Neural crest cell (in vitro differentiated cells): Measurements from ENCODE around the gene CPLX4. TPM values are rescaled to one million over a fixed set of nuclear protein-coding genes. Genes with fewer than 3 reads are reported as not detected.
A peak's percentile ranks its signal among the peaks of the same experiment; 100 is the strongest.

Source experiments
- DNase-seq: peaks from one replicate; pipeline ENCODE4 v3.0.0; 2021; ENCODE audit warnings: low read depth, mixed read lengths, low spot score
- H3K27ac Mint-ChIP-seq: one replicate; pipeline ENCODE4 v1.8.0; 2021; ENCODE audit warnings: mild to moderate bottlenecking, mixed read lengths; ENCODE audit not compliant: unreplicated experiment
- H3K27me3 Mint-ChIP-seq: 2 replicates; pipeline ENCODE4 v1.8.0; 2021; ENCODE audit warnings: low read depth, mild to moderate bottlenecking, mixed read lengths
- H3K36me3 Mint-ChIP-seq: 2 replicates; pipeline ENCODE4 v1.8.0; 2021; ENCODE audit warnings: low read depth, mild to moderate bottlenecking, mixed read lengths
- H3K4me1 Mint-ChIP-seq: 2 replicates; pipeline ENCODE4 v1.8.0; 2021; ENCODE audit warnings: mixed read lengths
- H3K4me3 Mint-ChIP-seq: one replicate; pipeline ENCODE4 v1.8.0; 2021; ENCODE audit warnings: mild to moderate bottlenecking, mixed read lengths
- H3K9me3 Mint-ChIP-seq: 2 replicates; pipeline ENCODE4 v1.8.0; 2021; ENCODE audit warnings: mixed read lengths
- total RNA-seq: library from RNA; stranded (reverse); gene quantifications from 2 replicates; pipeline ENCODE4 v1.2.1, GENCODE V29; 2021
- TF ChIP-seq, protein P1 (sequence below): fragments of 200-600 bp; sonication (generic); conservative IDR thresholded peaks from 2 replicates; pipeline ENCODE4 v1.5.0; 2021; ENCODE audit warnings: antibody characterized with exemption, mild to moderate bottlenecking

CPLX4 gene
- total RNA-seq, 1 donor from 2014 or later = not detected

DNA sequence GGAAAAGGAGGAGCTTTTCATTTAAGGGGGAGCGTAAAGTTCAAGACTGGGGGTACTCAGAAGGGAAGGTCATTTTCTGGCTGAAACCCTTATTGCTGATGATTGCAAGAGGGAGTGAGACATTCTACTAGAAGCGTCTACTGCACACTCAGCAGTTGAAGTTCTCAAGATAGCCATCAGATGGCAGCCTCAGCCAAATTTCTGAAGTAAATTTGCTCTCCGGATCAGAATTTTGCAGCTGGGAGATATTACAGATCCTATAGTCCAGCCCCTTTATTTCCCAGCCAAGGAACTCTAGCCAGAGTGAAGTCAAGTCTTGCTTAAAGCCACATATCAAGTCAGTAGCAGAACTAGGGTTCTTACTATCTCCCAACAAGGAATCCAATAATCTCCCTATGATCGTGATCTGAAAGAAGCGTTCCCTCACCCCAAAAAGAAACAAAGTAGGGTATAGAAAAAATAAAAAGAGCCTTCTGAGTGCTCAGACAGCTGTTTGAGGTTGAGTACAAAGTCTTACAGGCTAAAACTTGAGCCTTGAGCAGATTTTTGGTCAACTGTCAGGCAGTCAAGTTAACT is 69.2 kb downstream of the CPLX4 start:
- no peak overlapping the region for H3K27ac Mint-ChIP-seq
- peaks cover 3% of the 10 kb centered on the region for H3K9me3 Mint-ChIP-seq
- peak; percentile 60 for DNase-seq
- TF ChIP-seq, protein P1, sequence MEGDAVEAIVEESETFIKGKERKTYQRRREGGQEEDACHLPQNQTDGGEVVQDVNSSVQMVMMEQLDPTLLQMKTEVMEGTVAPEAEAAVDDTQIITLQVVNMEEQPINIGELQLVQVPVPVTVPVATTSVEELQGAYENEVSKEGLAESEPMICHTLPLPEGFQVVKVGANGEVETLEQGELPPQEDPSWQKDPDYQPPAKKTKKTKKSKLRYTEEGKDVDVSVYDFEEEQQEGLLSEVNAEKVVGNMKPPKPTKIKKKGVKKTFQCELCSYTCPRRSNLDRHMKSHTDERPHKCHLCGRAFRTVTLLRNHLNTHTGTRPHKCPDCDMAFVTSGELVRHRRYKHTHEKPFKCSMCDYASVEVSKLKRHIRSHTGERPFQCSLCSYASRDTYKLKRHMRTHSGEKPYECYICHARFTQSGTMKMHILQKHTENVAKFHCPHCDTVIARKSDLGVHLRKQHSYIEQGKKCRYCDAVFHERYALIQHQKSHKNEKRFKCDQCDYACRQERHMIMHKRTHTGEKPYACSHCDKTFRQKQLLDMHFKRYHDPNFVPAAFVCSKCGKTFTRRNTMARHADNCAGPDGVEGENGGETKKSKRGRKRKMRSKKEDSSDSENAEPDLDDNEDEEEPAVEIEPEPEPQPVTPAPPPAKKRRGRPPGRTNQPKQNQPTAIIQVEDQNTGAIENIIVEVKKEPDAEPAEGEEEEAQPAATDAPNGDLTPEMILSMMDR = peak; percentile 82
- peaks cover 8% of the 10 kb centered on the region for H3K4me1 Mint-ChIP-seq
- peaks cover 2% of the 10 kb centered on the region for H3K36me3 Mint-ChIP-seq
- H3K27me3 Mint-ChIP-seq = peaks cover 89% of the 10 kb centered on the region
- H3K4me3 Mint-ChIP-seq = no peak overlapping the region

DNA sequence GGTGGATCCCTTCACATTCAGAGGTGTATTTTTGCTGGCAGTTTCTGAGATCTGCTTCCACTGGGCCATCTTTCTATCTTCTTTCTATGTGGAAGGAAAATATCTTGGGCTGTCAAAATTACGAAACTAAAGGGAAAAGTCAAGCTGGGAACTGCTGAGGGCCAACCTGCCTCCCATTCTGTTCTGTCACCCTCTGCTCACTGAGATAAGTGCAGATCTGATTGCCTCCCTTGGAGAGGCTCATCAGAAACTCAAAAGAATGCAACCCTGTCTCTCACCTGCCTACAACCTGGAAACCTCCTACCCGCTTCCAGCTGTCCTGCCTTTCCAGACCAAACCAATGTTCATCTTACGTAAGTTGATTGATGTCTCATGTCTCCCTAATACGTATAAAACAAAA is 71.7 kb downstream of the CPLX4 start:
- no peak for DNase-seq
- H3K4me1 Mint-ChIP-seq = peaks cover 3% of the 10 kb centered on the region
- TF ChIP-seq, protein P1 = no peak
- H3K9me3 Mint-ChIP-seq = peaks cover 3% of the 10 kb centered on the region
- peaks cover 2% of the 10 kb centered on the region for H3K36me3 Mint-ChIP-seq
- no peak overlapping the region for H3K4me3 Mint-ChIP-seq
- H3K27me3 Mint-ChIP-seq = peaks cover 93% of the 10 kb centered on the region
- H3K27ac Mint-ChIP-seq = no peak overlapping the region

Other genes starting within 250 kb of the CPLX4 start
- gene SEC11C, start 178.8 kb downstream of the CPLX4 start, total RNA-seq = 54.3 and 55.1 TPM in 2 replicates
- not detected in 2 replicates for gene GRP, start 98.5 kb downstream of the CPLX4 start, total RNA-seq
- gene RAX, start 45.2 kb downstream of the CPLX4 start, total RNA-seq = not detected in 2 replicates
- gene LMAN1, start 40.6 kb upstream of the CPLX4 start, total RNA-seq = 54.8 and 55.3 TPM in 2 replicates